ENCODE results near the gene CEMP1. TPM values are rescaled to one million over a fixed set of nuclear protein-coding genes. Genes with fewer than 3 reads are reported as not detected.

CEMP1 gene
- polyA plus RNA-seq, 1 of the 3 experiments (the other 2 are of a cell fraction) = not detected

DNA sequence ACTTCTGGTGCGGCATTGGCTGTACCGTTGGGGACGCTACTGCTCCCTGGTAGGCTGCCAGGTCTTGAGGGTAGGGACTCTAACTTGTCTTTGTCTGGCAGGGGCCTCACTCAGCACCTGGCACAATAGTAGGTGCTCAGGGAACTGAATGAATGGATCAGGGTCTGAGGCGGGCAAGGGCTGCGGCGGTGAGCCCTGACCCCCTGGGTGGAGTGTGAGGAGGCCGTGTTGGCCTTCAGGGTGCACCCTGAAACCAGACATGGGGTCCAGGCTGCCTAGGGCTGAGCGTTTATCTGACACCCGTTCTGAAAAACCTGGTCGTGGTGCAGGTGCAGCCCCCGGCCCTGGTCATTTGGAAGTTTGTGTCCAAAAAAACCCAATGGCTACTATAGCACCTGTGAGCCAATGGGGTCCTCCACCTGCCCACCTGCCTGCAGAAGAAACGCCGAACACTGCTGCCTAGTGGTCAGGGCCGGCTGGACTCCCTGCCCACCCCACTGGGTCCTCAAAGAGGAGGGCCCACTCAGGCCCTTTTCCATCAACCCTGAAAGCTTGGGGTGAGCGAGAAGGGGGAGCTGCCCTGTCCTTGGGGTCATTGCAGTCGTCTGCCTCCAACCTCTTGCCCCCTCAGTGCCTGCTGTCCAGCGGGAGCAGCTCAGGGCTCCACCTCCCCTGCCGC is 22.3 kb downstream of the CEMP1 start:
- no peak overlapping the region for H2AFZ ChIP-seq (ENCODE audit: low read depth)
- POLR2A ChIA-PET = no interaction called here
- no peak for DNase-seq
- peaks cover 1% of the 10 kb centered on the region; the same call in 1 of the 2 replicates for H3K79me2 ChIP-seq (ENCODE audit: insufficient read depth)
- peaks cover 1% of the 10 kb centered on the region for H3F3A ChIP-seq (replicated peaks; ENCODE audit: insufficient read depth)
- H3K9me3 ChIP-seq = no peaks in the 10 kb centered on the region
- H3K36me3 ChIP-seq (replicated peaks in 1 of 2; ENCODE audit: control insufficient read depth in 1 of 2, insufficient read depth in 2 of 2, low read length in 1 of 2) = no peaks in the 10 kb centered on the region
- 85% methylated on average over 13 of the region's 18 CpGs for WGBS (ENCODE audit: low lambda C conversion rate)
- no peaks in the 10 kb centered on the region for H3K9me2 ChIP-seq
- H3K27me3 ChIP-seq (ENCODE audit: insufficient read depth) = no peaks in the 10 kb centered on the region
- H3K27ac ChIP-seq (ENCODE audit: low read depth in 2 of 2, low read length in 1 of 2) = no peak overlapping the region
- peaks cover 4 to 9% of the 10 kb centered on the region in 2 experiments; a peak in 2 of 4 replicates for H3K4me1 ChIP-seq (ENCODE audit: control insufficient read depth in 1 of 2, insufficient read depth in 2 of 2, low read depth in 1 of 2, low read length in 1 of 2)
- H3K9ac ChIP-seq = no peak overlapping the region
- H3K4me2 ChIP-seq = no peak overlapping the region
- CTCF ChIA-PET = interaction anchor here (1.2 to 6.6 kb wide), 2 partner anchors 8 to 21 kb away, joined by 3 to 41 read pairs; no protein-coding TSS in a partner anchor
- H4K20me1 ChIP-seq (ENCODE audit: insufficient read depth) = no peaks in the 10 kb centered on the region
- no peak overlapping the region for H3K4me3 ChIP-seq (ENCODE audit: low read depth in 2 of 2, low read length in 1 of 2)
- no peak for TF ChIP-seq ELF1 (IDR thresholded peaks at IDR 0.05)
- TF ChIP-seq NRF1 (IDR thresholded peaks at IDR 0.05; ENCODE audit: low read depth, low read length) = no peak
- TF ChIP-seq CHD2 (IDR thresholded peaks at IDR 0.05; ENCODE audit: low read length, partially characterized antibody) = no peak
- TF ChIP-seq EZH2phosphoT487 (IDR thresholded peaks at IDR 0.05; ENCODE audit: borderline replicate concordance, low read depth) = no peak
- TF ChIP-seq, protein P1, sequence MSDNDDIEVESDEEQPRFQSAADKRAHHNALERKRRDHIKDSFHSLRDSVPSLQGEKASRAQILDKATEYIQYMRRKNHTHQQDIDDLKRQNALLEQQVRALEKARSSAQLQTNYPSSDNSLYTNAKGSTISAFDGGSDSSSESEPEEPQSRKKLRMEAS (IDR thresholded peaks at IDR 0.05; ENCODE audit: low read depth) = no peak
- TF ChIP-seq, protein P2, sequence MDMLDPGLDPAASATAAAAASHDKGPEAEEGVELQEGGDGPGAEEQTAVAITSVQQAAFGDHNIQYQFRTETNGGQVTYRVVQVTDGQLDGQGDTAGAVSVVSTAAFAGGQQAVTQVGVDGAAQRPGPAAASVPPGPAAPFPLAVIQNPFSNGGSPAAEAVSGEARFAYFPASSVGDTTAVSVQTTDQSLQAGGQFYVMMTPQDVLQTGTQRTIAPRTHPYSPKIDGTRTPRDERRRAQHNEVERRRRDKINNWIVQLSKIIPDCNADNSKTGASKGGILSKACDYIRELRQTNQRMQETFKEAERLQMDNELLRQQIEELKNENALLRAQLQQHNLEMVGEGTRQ (IDR thresholded peaks at IDR 0.05; ENCODE audit: borderline replicate concordance, low read depth, low read length) = no peak
- TF ChIP-seq, protein P3, sequence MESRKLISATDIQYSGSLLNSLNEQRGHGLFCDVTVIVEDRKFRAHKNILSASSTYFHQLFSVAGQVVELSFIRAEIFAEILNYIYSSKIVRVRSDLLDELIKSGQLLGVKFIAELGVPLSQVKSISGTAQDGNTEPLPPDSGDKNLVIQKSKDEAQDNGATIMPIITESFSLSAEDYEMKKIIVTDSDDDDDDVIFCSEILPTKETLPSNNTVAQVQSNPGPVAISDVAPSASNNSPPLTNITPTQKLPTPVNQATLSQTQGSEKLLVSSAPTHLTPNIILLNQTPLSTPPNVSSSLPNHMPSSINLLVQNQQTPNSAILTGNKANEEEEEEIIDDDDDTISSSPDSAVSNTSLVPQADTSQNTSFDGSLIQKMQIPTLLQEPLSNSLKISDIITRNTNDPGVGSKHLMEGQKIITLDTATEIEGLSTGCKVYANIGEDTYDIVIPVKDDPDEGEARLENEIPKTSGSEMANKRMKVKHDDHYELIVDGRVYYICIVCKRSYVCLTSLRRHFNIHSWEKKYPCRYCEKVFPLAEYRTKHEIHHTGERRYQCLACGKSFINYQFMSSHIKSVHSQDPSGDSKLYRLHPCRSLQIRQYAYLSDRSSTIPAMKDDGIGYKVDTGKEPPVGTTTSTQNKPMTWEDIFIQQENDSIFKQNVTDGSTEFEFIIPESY (IDR thresholded peaks at IDR 0.05; ENCODE audit: borderline replicate concordance, low read depth) = no peak
- no peak for TF ChIP-seq SIN3A (IDR thresholded peaks at IDR 0.05; ENCODE audit: borderline replicate concordance, low read depth, low read length)
- TF ChIP-seq NFIC (IDR thresholded peaks at IDR 0.05; ENCODE audit: borderline replicate concordance) = no peak
- no peak for TF ChIP-seq YY1 (IDR thresholded peaks at IDR 0.05; ENCODE audit: low read depth)
- TF ChIP-seq TEAD4 (IDR thresholded peaks at IDR 0.05; ENCODE audit: borderline replicate concordance, insufficient read depth) = no peak
- no peak for TF ChIP-seq MXI1 (IDR thresholded peaks at IDR 0.05; ENCODE audit: low read depth, low read length)
- no peak for TF ChIP-seq TCF12 (IDR thresholded peaks at IDR 0.05)
- no peak for TF ChIP-seq GATA2 (CRISPR knock-in tag; IDR thresholded peaks at IDR 0.05)
- TF ChIP-seq TAF1 (IDR thresholded peaks at IDR 0.05; ENCODE audit: borderline replicate concordance, low read depth, low read length) = no peak
- no peak for TF ChIP-seq EP300 (IDR thresholded peaks at IDR 0.05; ENCODE audit: borderline replicate concordance in 1 of 2, low read depth in 1 of 2, low read length in 1 of 2)
- TF ChIP-seq, protein P4, sequence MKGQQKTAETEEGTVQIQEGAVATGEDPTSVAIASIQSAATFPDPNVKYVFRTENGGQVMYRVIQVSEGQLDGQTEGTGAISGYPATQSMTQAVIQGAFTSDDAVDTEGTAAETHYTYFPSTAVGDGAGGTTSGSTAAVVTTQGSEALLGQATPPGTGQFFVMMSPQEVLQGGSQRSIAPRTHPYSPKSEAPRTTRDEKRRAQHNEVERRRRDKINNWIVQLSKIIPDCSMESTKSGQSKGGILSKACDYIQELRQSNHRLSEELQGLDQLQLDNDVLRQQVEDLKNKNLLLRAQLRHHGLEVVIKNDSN (IDR thresholded peaks at IDR 0.05; ENCODE audit: borderline replicate concordance, low read depth) = no peak
- TF ChIP-seq, protein P5, sequence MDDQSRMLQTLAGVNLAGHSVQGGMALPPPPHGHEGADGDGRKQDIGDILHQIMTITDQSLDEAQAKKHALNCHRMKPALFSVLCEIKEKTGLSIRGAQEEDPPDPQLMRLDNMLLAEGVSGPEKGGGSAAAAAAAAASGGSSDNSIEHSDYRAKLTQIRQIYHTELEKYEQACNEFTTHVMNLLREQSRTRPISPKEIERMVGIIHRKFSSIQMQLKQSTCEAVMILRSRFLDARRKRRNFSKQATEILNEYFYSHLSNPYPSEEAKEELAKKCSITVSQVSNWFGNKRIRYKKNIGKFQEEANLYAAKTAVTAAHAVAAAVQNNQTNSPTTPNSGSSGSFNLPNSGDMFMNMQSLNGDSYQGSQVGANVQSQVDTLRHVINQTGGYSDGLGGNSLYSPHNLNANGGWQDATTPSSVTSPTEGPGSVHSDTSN (IDR thresholded peaks at IDR 0.05) = no peak

All from SK-N-SH (cell line).